HepG2 (cell line): ENCODE results near the gene CMC1. TPM values are rescaled to one million over a fixed set of nuclear protein-coding genes. Genes with fewer than 3 reads are reported as not detected.

Experiments
- ATAC-seq: fragments of 200-7000 bp; cut with Tn5 transposase; 3 replicates; pipeline ENCODE4 v1.9.1; 2020; ENCODE audit warnings: mild to moderate bottlenecking, moderate library complexity
- BruUV-seq: library from RNA; stranded (reverse); fragments of 400-500 nt; replicated peaks from 2 replicates; lab custom pipeline; 2021; lab: Mats Ljungman, UMichigan
- CTCF ChIA-PET: fragments of 300-600 bp; formaldehyde crosslinking; extraction: SDS; loops from one replicate; lab custom pipeline; 2021; ENCODE audit warnings: low total read pairs, inconsistent platforms, low intra/inter-chr PET ratio; lab: Yijun Ruan, JAX
- POLR2A ChIA-PET: fragments of 350-600 bp; sonication (Branson Sonifier 250); formaldehyde crosslinking; loops from one replicate; lab custom pipeline; 2020; ENCODE audit warnings: antibody characterized with exemption, inconsistent platforms; lab: Yijun Ruan, JAX
- DNase-seq: peaks from one replicate; pipeline ENCODE4 v3.0.0-alpha.2; 2015; ENCODE audit warnings: low spot score
- FAIRE-seq: peaks from 3 replicates; lab custom pipeline; 2011; peaks lifted over from hg19 to GRCh38; lab: Jason Lieb, UNC
- H2AFZ ChIP-seq: one replicate; pipeline ENCODE4 v1.6.1; 2011; ENCODE audit warnings: low read length, inconsistent platforms
- H3K27ac ChIP-seq: fragments of 300-600 bp; 3 replicates; pipeline ENCODE4 v1.8.0; 2011; ENCODE audit warnings: mixed run types, mild to moderate bottlenecking, mixed read lengths, low read length, inconsistent platforms; ENCODE audit not compliant: insufficient read depth; ENCODE audit errors: extremely low read length
- H3K27me3 ChIP-seq, 2 experiments: fragments of 200-600 bp in 1 of 2; 2 replicates in 1 of 2; 3 replicates in 1 of 2; pipeline versions ENCODE4 v1.6.0 to v1.8.0; 2011; ENCODE audit warnings: low read length in 2 of 2, mild to moderate bottlenecking in 2 of 2, moderate library complexity in 2 of 2, inconsistent platforms in 1 of 2; ENCODE audit not compliant: insufficient read depth in 2 of 2, control insufficient read depth in 1 of 2
- H3K36me3 ChIP-seq, 2 experiments: fragments of 200-600 bp in 1 of 2; replicated peaks in 1 of 2; 2 replicates in 1 of 2; 3 replicates in 1 of 2; pipeline versions ENCODE4 v1.5.1 to v1.8.0; 2011; ENCODE audit warnings: low read length in 2 of 2, inconsistent platforms in 1 of 2; ENCODE audit not compliant: insufficient read depth in 2 of 2, control insufficient read depth in 1 of 2
- H3K4me1 ChIP-seq: 2 replicates; pipeline ENCODE4 v1.5.1; 2012; ENCODE audit warnings: low read length, inconsistent platforms; ENCODE audit not compliant: insufficient read depth
- H3K4me2 ChIP-seq: 2 replicates; pipeline ENCODE4 v1.6.0; 2011; ENCODE audit warnings: low read depth, low read length, inconsistent platforms
- H3K4me3 ChIP-seq, 3 experiments: fragments of 200-600 bp in 1 of 3; sonication (generic), shearing (Covaris generic) in 1 of 3; replicated peaks in 1 of 3; 2 replicates each; pipeline ENCODE4 v1.5.1; 2011 to 2016; ENCODE audit warnings: low read length in 3 of 3, inconsistent platforms in 2 of 3, low read depth in 2 of 3, mild to moderate bottlenecking in 2 of 3, control low read depth in 1 of 3, mixed read lengths in 1 of 3; ENCODE audit not compliant: insufficient read depth in 1 of 3
- H3K79me2 ChIP-seq: one replicate; pipeline ENCODE4 v1.6.1; 2011; ENCODE audit warnings: low read length, inconsistent platforms; ENCODE audit not compliant: insufficient read depth
- H3K9ac ChIP-seq: 2 replicates; pipeline ENCODE4 v1.6.0; 2011; ENCODE audit warnings: mild to moderate bottlenecking, low read depth, low read length, inconsistent platforms; ENCODE audit not compliant: insufficient read depth
- H3K9me3 ChIP-seq: 2 replicates; pipeline ENCODE4 v1.5.1; 2012; ENCODE audit warnings: mild to moderate bottlenecking, low read length
- H4K20me1 ChIP-seq: 2 replicates; pipeline ENCODE4 v1.6.0; 2011; ENCODE audit warnings: inconsistent platforms, mild to moderate bottlenecking, low read length, moderate library complexity; ENCODE audit not compliant: insufficient read depth
- HCFC1 ChIP-seq: fragments of 150-350 bp; IDR thresholded peaks from 2 replicates; pipeline ENCODE4 v1.6.1; 2014; ENCODE audit warnings: low read depth, low read length
- HNF4A ChIP-seq: sonication (generic); formaldehyde crosslinking; IDR thresholded peaks from 2 replicates; pipeline ENCODE4 v1.4.0; 2020; ENCODE audit warnings: missing genetic modification reagents
- HNF4G ChIP-seq, 2 experiments: sonication (generic) in 1 of 2; formaldehyde crosslinking in 1 of 2; IDR thresholded peaks; 2 replicates each; pipeline versions ENCODE4 v1.4.0 to v1.6.1; 2011 to 2020; ENCODE audit warnings: borderline replicate concordance in 2 of 2, low read depth in 2 of 2, mild to moderate bottlenecking in 2 of 2, low read length in 1 of 2, missing genetic modification reagents in 1 of 2, moderate library complexity in 1 of 2
- MTA3 ChIP-seq: sonication (generic); formaldehyde crosslinking; IDR thresholded peaks from 2 replicates; pipeline ENCODE4 v1.4.0; 2020; ENCODE audit warnings: missing genetic modification reagents
- NKX3-1 ChIP-seq: sonication (generic); formaldehyde crosslinking; IDR thresholded peaks from 2 replicates; pipeline ENCODE4 v1.5.0; 2020; ENCODE audit warnings: missing genetic modification reagents
- REPIN1 ChIP-seq: sonication (generic); formaldehyde crosslinking; IDR thresholded peaks from 2 replicates; pipeline ENCODE4 v1.8.0; 2022; ENCODE audit warnings: missing genetic modification reagents, low read depth, mild to moderate bottlenecking, borderline replicate concordance
- ZFP82 ChIP-seq: sonication (generic); formaldehyde crosslinking; IDR thresholded peaks from 2 replicates; pipeline ENCODE4 v1.5.1; 2020; ENCODE audit warnings: mild to moderate bottlenecking, missing genetic modification reagents, borderline replicate concordance
- ZNF12 ChIP-seq: sonication (generic); formaldehyde crosslinking; IDR thresholded peaks from 2 replicates; pipeline ENCODE4 v1.5.0; 2020; ENCODE audit warnings: missing genetic modification reagents
- ZNF121 ChIP-seq: sonication (generic); formaldehyde crosslinking; IDR thresholded peaks from 2 replicates; pipeline ENCODE4 v1.5.0; 2020; ENCODE audit warnings: mild to moderate bottlenecking, missing genetic modification reagents
- ZNF891 ChIP-seq: sonication (generic); formaldehyde crosslinking; IDR thresholded peaks from 2 replicates; pipeline ENCODE4 v1.5.0; 2020; ENCODE audit warnings: mild to moderate bottlenecking, missing genetic modification reagents
- WGBS: methylation state at CpG from one replicate; pipeline ENCODE4 v1.1.6; 2017; ENCODE audit warnings: low lambda C conversion rate; 5-methylcytosine and 5-hydroxymethylcytosine counted together
- in situ Hi-C: cut with HindIII; loops from 2 replicates; pipeline ENCODE4 v1.10.0; 2017; ENCODE audit warnings: low pct_unique_long_range_greater_than_20kb; ENCODE audit not compliant: extremely low pct_ligation_motif_present
- intact Hi-C: fragments of 100-400 bp; cut with micrococcal nuclease; formaldehyde crosslinking; loops from one replicate; pipeline ENCODE4 v1.10.0; 2022; ENCODE audit not compliant: unreplicated experiment
- polyA plus RNA-seq, 8 experiments: library from polyadenylated mRNA; depleted of rRNA in 3 of 8; stranded (reverse) in 7 of 8; unstranded in 1 of 8; fragments of >200 nt; fragmentation: Illumina TruSeq in 4 of 8; extraction: Trizol in 4 of 8; gene quantifications; 2 replicates each; pipeline versions ENCODE4 v1.2.1 to v1.2.3, GENCODE V29; 2011 to 2016; ENCODE audit warnings: low read depth in 4 of 8, missing spikeins in 1 of 8, mixed read lengths in 1 of 8; ENCODE audit not compliant: insufficient read depth in 1 of 8
- total RNA-seq, 5 experiments: library from RNA; depleted of rRNA; stranded (reverse); fragments of >200 nt; fragmentation: Illumina TruSeq; extraction: Trizol; gene quantifications; 2 replicates each; pipeline ENCODE4 v1.2.3, GENCODE V29; 2016; ENCODE audit warnings: low read depth in 1 of 5
- TF ChIP-seq, protein P1 (sequence below): sonication (generic); formaldehyde crosslinking; IDR thresholded peaks from 2 replicates; pipeline ENCODE4 v1.5.0; 2020; ENCODE audit warnings: missing genetic modification reagents, mild to moderate bottlenecking, borderline replicate concordance
- TF ChIP-seq, protein P2 (sequence below): sonication (generic); formaldehyde crosslinking; IDR thresholded peaks from 2 replicates; pipeline ENCODE4 v1.8.0; 2023; ENCODE audit warnings: mild to moderate bottlenecking, missing genetic modification reagents
- TF ChIP-seq, protein P3 (sequence below): sonication (generic); formaldehyde crosslinking; IDR thresholded peaks from 2 replicates; pipeline ENCODE4 v1.4.0; 2020; ENCODE audit warnings: mild to moderate bottlenecking, low read depth, missing genetic modification reagents

The CMC1 gene
- total and polyA plus RNA-seq, 2 of the 13 experiments (the other 11 are each of a cell fraction or from before 2014, with no cell fraction given) = 22.1 to 29.5 TPM

DNA sequence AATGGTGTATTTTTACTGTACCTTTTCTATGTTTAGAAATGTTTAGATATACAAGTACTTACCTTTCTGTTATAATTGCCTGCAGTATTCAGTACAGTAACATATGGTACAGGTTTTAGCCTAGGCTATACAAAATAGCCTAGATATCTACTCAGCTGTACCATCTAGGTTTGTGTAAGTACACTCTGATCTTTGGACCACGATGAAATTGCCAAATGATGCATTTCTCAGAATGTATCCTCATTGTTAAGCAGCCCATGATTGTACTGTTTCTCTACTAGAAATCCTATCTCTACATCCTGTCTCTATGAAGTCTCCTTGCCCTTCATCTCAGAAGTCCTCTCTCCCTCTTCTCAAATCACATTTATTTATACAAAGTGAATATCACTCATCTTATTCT is 74.3 kb downstream of the CMC1 start:
- peaks cover 20% of the 10 kb centered on the region for H3K4me1 ChIP-seq
- intact Hi-C loops (no loop called here), in situ Hi-C loops (no loop called here)
- no peak overlapping the region for H3K9ac ChIP-seq
- no peaks in the 10 kb centered on the region for H3K9me3 ChIP-seq
- H3K4me2 ChIP-seq = no peak overlapping the region
- ChIA-PET CTCF (no interaction called here), POLR2A (no interaction called here)
- no peaks in the 10 kb centered on the region for H4K20me1 ChIP-seq
- 60% methylated on average over 1 of the region's 1 CpG for WGBS
- H3K36me3 ChIP-seq = no peaks in the 10 kb centered on the region; a peak in 2 of 5 replicates
- BruUV-seq = no TSS peak
- peak; percentile 28; the same call in 1 of the 2 replicates for TF ChIP-seq HNF4A
- TF ChIP-seq HNF4G (IDR thresholded peaks at IDR 0.05; ENCODE audit: borderline replicate concordance, low read depth, low read length) = no peak
- TF ChIP-seq HNF4G (CRISPR knock-in tag; IDR thresholded peaks at IDR 0.05; ENCODE audit: borderline replicate concordance, low read depth) = no peak
- no peak overlapping the region for H3K4me3 ChIP-seq
- ATAC-seq (peak; percentile 50; the same call in 2 of the 3 replicates), FAIRE-seq (no peak), DNase-seq (no peak)
- peaks cover 3% of the 10 kb centered on the region for H3K79me2 ChIP-seq
- no peaks in the 10 kb centered on the region for H3K27me3 ChIP-seq
- H2AFZ ChIP-seq = no peak overlapping the region
- H3K27ac ChIP-seq = no peak overlapping the region

DNA sequence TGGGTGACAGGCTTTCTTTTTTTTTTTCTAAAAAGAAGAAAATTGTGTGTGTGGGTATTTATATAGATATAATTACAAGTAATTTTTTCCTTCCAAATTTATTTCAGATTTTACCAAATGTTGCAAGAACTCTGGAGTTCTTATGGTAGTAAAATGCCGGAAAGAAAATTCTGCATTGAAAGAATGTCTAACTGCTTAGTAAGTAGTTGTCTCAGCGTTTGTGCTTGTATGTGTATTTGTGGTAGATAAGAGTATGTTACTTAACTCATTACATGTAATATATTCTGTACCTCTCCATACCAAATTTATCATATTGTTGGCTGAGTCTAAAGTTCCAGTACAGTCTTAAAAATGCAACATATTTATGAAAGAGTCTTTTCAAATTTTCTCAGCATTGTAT is 74.8 kb downstream of the CMC1 start:
- H4K20me1 ChIP-seq = no peaks in the 10 kb centered on the region
- intact Hi-C loops = no loop called here
- no peaks in the 10 kb centered on the region; a peak in 2 of 5 replicates for H3K36me3 ChIP-seq
- peaks cover 3% of the 10 kb centered on the region for H3K79me2 ChIP-seq
- in situ Hi-C loops = no loop called here
- H3K4me1 ChIP-seq = peaks cover 25% of the 10 kb centered on the region
- ChIA-PET CTCF (no interaction called here), POLR2A (no interaction called here)
- BruUV-seq = no TSS peak
- H3K9ac ChIP-seq = no peak overlapping the region
- no peak overlapping the region for H2AFZ ChIP-seq
- H3K9me3 ChIP-seq = no peaks in the 10 kb centered on the region
- H3K4me3 ChIP-seq = no peak overlapping the region
- DNase-seq (no peak), ATAC-seq (no peak), FAIRE-seq (no peak)
- 85% methylated on average over 2 of the region's 2 CpGs for WGBS
- H3K4me2 ChIP-seq = no peak overlapping the region
- no peak overlapping the region for H3K27ac ChIP-seq
- H3K27me3 ChIP-seq = no peaks in the 10 kb centered on the region
- no peak for TF ChIP-seq ZNF12
- no peak for TF ChIP-seq HCFC1
- TF ChIP-seq, protein P1, sequence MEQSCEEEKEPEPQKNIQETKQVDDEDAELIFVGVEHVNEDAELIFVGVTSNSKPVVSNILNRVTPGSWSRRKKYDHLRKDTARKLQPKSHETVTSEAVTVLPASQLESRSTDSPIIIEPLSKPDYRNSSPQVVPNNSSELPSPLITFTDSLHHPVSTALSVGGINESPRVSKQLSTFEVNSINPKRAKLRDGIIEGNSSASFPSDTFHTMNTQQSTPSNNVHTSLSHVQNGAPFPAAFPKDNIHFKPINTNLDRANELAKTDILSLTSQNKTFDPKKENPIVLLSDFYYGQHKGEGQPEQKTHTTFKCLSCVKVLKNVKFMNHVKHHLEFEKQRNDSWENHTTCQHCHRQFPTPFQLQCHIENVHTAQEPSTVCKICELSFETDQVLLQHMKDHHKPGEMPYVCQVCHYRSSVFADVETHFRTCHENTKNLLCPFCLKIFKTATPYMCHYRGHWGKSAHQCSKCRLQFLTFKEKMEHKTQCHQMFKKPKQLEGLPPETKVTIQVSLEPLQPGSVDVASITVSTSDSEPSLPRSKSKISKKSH (CRISPR knock-in tag) = no peak
- no peak for TF ChIP-seq MTA3 (CRISPR knock-in tag)
- TF ChIP-seq ZNF891 = no peak
- no peak for TF ChIP-seq NKX3-1 (CRISPR knock-in tag)
- TF ChIP-seq ZFP82 (CRISPR knock-in tag) = no peak
- TF ChIP-seq, protein P2, sequence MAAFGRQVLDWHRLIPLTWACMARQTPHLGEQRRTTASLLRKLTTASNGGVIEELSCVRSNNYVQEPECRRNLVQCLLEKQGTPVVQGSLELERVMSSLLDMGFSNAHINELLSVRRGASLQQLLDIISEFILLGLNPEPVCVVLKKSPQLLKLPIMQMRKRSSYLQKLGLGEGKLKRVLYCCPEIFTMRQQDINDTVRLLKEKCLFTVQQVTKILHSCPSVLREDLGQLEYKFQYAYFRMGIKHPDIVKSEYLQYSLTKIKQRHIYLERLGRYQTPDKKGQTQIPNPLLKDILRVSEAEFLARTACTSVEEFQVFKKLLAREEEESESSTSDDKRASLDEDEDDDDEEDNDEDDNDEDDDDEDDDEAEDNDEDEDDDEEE (CRISPR knock-in tag) = no peak
- no peak for TF ChIP-seq REPIN1 (CRISPR knock-in tag)
- TF ChIP-seq, protein P3, sequence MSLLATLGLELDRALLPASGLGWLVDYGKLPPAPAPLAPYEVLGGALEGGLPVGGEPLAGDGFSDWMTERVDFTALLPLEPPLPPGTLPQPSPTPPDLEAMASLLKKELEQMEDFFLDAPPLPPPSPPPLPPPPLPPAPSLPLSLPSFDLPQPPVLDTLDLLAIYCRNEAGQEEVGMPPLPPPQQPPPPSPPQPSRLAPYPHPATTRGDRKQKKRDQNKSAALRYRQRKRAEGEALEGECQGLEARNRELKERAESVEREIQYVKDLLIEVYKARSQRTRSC (CRISPR knock-in tag) = no peak
- TF ChIP-seq ZNF121 (CRISPR knock-in tag) = no peak
